HepG2 (cell line): ENCODE measurements around the gene ODAD4. TPM values are rescaled to one million over a fixed set of nuclear protein-coding genes. Genes with fewer than 3 reads are reported as not detected.

Experiments
- ARNTL ChIP-seq: sonication (generic); formaldehyde crosslinking; IDR thresholded peaks from 2 replicates; pipeline ENCODE4 v1.4.0; 2020; ENCODE audit warnings: mild to moderate bottlenecking, missing genetic modification reagents
- BCL3 ChIP-seq: sonication (generic); formaldehyde crosslinking; IDR thresholded peaks from 2 replicates; pipeline ENCODE4 v1.5.1; 2020; ENCODE audit warnings: mild to moderate bottlenecking, missing genetic modification reagents, moderate library complexity
- CHCHD3 ChIP-seq: sonication (generic); formaldehyde crosslinking; IDR thresholded peaks from 2 replicates; pipeline ENCODE4 v1.8.0; 2022; ENCODE audit warnings: mild to moderate bottlenecking, missing genetic modification reagents, moderate library complexity
- E2F2 ChIP-seq: sonication (generic); formaldehyde crosslinking; IDR thresholded peaks from 2 replicates; pipeline ENCODE4 v1.4.0; 2020; ENCODE audit warnings: missing genetic modification reagents, borderline replicate concordance
- GABPB1 ChIP-seq: IDR thresholded peaks from 2 replicates; pipeline ENCODE4 v1.6.1; 2016; ENCODE audit warnings: mild to moderate bottlenecking, missing genetic modification reagents, moderate library complexity, missing compliant biosample characterization
- HNRNPH1 ChIP-seq: fragments of 200-400 bp; formaldehyde crosslinking; optimal IDR thresholded peaks from 2 replicates; pipeline ENCODE3; 2017; ENCODE audit warnings: mild to moderate bottlenecking, low read depth, low read length
- HOXA5 ChIP-seq: sonication (generic); formaldehyde crosslinking; IDR thresholded peaks from 2 replicates; pipeline ENCODE4 v1.4.0; 2020; ENCODE audit warnings: missing genetic modification reagents
- MLLT10 ChIP-seq: sonication (generic); formaldehyde crosslinking; IDR thresholded peaks from 2 replicates; pipeline ENCODE4 v1.4.0; 2020; ENCODE audit warnings: missing genetic modification reagents
- MTA3 ChIP-seq: sonication (generic); formaldehyde crosslinking; IDR thresholded peaks from 2 replicates; pipeline ENCODE4 v1.4.0; 2020; ENCODE audit warnings: missing genetic modification reagents
- MTF1 ChIP-seq: sonication (generic); formaldehyde crosslinking; IDR thresholded peaks from 2 replicates; pipeline ENCODE4 v1.5.0; 2020; ENCODE audit warnings: missing genetic modification reagents
- MZF1 ChIP-seq: sonication (generic); formaldehyde crosslinking; IDR thresholded peaks from 2 replicates; pipeline ENCODE4 v1.8.1; 2023; ENCODE audit warnings: mild to moderate bottlenecking, missing genetic modification reagents, borderline replicate concordance
- SAFB2 ChIP-seq: sonication (generic); formaldehyde crosslinking; IDR thresholded peaks from 2 replicates; pipeline ENCODE4 v1.5.1; 2020; ENCODE audit warnings: missing genetic modification reagents, low read depth, mild to moderate bottlenecking, borderline replicate concordance
- SALL1 ChIP-seq: sonication (generic); formaldehyde crosslinking; IDR thresholded peaks from 2 replicates; pipeline ENCODE4 v1.8.0; 2022; ENCODE audit warnings: mild to moderate bottlenecking, missing genetic modification reagents
- SIX4 ChIP-seq: sonication (generic); formaldehyde crosslinking; IDR thresholded peaks from 2 replicates; pipeline ENCODE4 v1.4.0; 2020; ENCODE audit warnings: missing genetic modification reagents
- STAG1 ChIP-seq: sonication (generic); formaldehyde crosslinking; IDR thresholded peaks from 2 replicates; pipeline ENCODE4 v1.4.0; 2020; ENCODE audit warnings: missing genetic modification reagents
- TMF1 ChIP-seq: sonication (generic); formaldehyde crosslinking; IDR thresholded peaks from 2 replicates; pipeline ENCODE4 v1.8.1; 2022; ENCODE audit warnings: low read depth, missing genetic modification reagents
- TRIM24 ChIP-seq: sonication (generic); formaldehyde crosslinking; IDR thresholded peaks from 2 replicates; pipeline ENCODE4 v1.8.0; 2022; ENCODE audit warnings: mild to moderate bottlenecking, missing genetic modification reagents
- ZBTB1 ChIP-seq: sonication (generic); formaldehyde crosslinking; IDR thresholded peaks from 2 replicates; pipeline ENCODE4 v1.4.0; 2020; ENCODE audit warnings: missing genetic modification reagents, borderline replicate concordance
- ZFP36L2 ChIP-seq: sonication (generic); formaldehyde crosslinking; IDR thresholded peaks from 2 replicates; pipeline ENCODE4 v1.4.0; 2020; ENCODE audit warnings: missing genetic modification reagents
- ZIK1 ChIP-seq: sonication (generic); formaldehyde crosslinking; IDR thresholded peaks from 2 replicates; pipeline ENCODE4 v1.5.0; 2020; ENCODE audit warnings: mild to moderate bottlenecking, low read depth, missing genetic modification reagents, borderline replicate concordance
- ZNF17 ChIP-seq: sonication (generic); formaldehyde crosslinking; IDR thresholded peaks from 2 replicates; pipeline ENCODE4 v1.5.0; 2020; ENCODE audit warnings: mild to moderate bottlenecking, missing genetic modification reagents
- ZNF574 ChIP-seq: sonication (generic); formaldehyde crosslinking; IDR thresholded peaks from 2 replicates; pipeline ENCODE4 v1.4.0; 2020; ENCODE audit warnings: missing genetic modification reagents
- ZNF576 ChIP-seq: sonication (generic); formaldehyde crosslinking; IDR thresholded peaks from 2 replicates; pipeline ENCODE4 v1.4.0; 2020; ENCODE audit warnings: mild to moderate bottlenecking, missing genetic modification reagents
- ZNF619 ChIP-seq: sonication (generic); formaldehyde crosslinking; IDR thresholded peaks from 2 replicates; pipeline ENCODE4 v1.4.0; 2020; ENCODE audit warnings: mild to moderate bottlenecking, missing genetic modification reagents
- polyA plus RNA-seq, 8 experiments: library from polyadenylated mRNA; depleted of rRNA in 3 of 8; stranded (reverse) in 7 of 8; unstranded in 1 of 8; fragments of >200 nt; fragmentation: Illumina TruSeq in 4 of 8; extraction: Trizol in 4 of 8; gene quantifications; 2 replicates each; pipeline versions ENCODE4 v1.2.1 to v1.2.3, GENCODE V29; 2011 to 2016; ENCODE audit warnings: low read depth in 4 of 8, missing spikeins in 1 of 8, mixed read lengths in 1 of 8; ENCODE audit not compliant: insufficient read depth in 1 of 8
- total RNA-seq, 5 experiments: library from RNA; depleted of rRNA; stranded (reverse); fragments of >200 nt; fragmentation: Illumina TruSeq; extraction: Trizol; gene quantifications; 2 replicates each; pipeline ENCODE4 v1.2.3, GENCODE V29; 2016; ENCODE audit warnings: low read depth in 1 of 5
- TF ChIP-seq, protein P1 (sequence below): sonication (generic); formaldehyde crosslinking; IDR thresholded peaks from 2 replicates; pipeline ENCODE4 v1.8.1; 2023; ENCODE audit warnings: mild to moderate bottlenecking, inconsistent platforms, moderate library complexity, missing genetic modification reagents, borderline replicate concordance

Gene ODAD4
- total and polyA plus RNA-seq, 2 of the 13 experiments (the other 11 are each of a cell fraction or from before 2014, with no cell fraction given) = 0.48 to 0.53 TPM

DNA sequence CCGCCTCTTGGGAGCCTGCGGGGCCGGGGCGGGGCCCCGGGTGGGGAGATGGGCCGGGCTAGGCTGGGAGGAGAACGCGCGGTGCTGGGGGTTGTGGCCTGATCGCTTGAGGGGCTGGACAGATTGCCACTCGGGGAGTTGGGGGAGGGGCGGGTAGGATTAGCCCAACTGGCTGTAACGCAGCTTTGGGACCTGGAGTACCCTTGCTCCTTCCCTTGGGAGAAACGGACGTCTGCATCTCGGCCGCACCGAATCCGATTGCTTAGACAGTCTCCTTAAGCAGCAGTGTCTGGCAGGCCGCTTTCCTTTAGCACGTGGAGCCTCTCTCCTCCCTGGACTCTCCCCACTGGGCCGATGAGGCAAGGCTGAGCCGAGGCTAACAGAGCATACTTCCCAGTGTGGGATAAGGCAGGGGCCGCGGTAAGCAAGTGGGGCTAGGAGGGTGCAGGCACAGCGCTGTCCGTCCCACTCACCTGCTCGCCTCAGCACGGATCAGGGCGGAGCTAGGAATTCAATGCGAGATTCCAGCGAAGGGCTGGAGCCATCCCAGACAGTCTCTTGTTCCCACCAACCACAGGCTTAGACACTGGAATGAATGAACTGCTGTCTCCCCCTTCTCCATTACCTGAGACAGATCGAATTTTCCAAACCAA is 11.1 kb upstream of the ODAD4 start (continued):
- TF ChIP-seq TMF1 (peak; percentile 88; the same call in 1 of the 2 replicates), HNRNPH1 (no peak), MLLT10 (CRISPR knock-in tag) (no peak), E2F2 (no peak), HOXA5 (CRISPR knock-in tag) (no peak), ZBTB1 (CRISPR knock-in tag) (no peak), TRIM24 (no peak), SIX4 (CRISPR knock-in tag) (no peak), BCL3 (peak; percentile 51; the same call in 1 of the 2 replicates), ZNF17 (CRISPR knock-in tag) (no peak), MZF1 (no peak), SALL1 (CRISPR knock-in tag) (peak; percentile 51; the same call in 1 of the 2 replicates), GABPB1 (CRISPR knock-in tag) (no peak), MTA3 (CRISPR knock-in tag) (no peak), STAG1 (CRISPR knock-in tag) (no peak), ZNF574 (CRISPR knock-in tag) (peak; percentile 51), CHCHD3 (no peak), ZNF619 (no peak), ZNF576 (no peak), MTF1 (CRISPR knock-in tag) (no peak), ARNTL (CRISPR knock-in tag) (no peak), SAFB2 (CRISPR knock-in tag) (0 out of 2 replicates have a peak, but pooled peaks have one; percentile 65), ZIK1 (CRISPR knock-in tag) (no peak; the same call in 1 of the 2 replicates), ZFP36L2 (CRISPR knock-in tag) (no peak)
- TF ChIP-seq, protein P1, sequence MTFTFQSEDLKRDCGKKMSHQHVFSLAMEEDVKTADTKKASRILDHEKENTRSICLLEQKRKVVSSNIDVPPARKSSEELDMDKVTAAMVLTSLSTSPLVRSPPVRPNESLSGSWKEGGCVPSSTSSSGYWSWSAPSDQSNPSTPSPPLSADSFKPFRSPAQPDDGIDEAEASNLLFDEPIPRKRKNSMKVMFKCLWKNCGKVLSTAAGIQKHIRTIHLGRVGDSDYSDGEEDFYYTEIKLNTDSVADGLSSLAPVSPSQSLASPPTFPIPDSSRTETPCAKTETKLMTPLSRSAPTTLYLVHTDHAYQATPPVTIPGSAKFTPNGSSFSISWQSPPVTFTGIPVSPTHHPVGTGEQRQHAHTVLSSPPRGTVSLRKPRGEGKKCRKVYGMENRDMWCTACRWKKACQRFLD (CRISPR knock-in tag) = no peak; the same call in 1 of the 2 replicates
